ENCODE measurements around the gene PLIN5.

The PLIN5 gene

DNA sequence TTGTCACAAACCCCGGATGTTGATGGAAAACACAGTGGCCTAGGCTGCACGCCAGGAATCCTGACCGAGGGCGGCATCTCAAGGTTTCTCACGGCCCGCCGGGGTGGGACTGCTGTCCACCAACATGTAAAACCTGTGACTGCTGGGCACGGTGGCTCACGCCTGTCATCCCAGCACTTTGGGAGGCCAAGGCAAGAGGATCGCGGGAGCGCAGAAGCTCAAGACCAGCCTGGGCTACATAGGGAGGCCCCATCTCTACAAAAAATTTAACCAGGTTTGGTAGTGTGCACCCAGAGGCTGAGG, 27.9 kb downstream of the PLIN5 start:
- no peak overlapping the region for H3K4me3 ChIP-seq (replicated peaks; ENCODE audit: insufficient read depth, low read length)
- no peak for DNase-seq (ENCODE audit: low read depth in 1 of 2, low spot score in 1 of 2)
- H3K27me3 ChIP-seq (ENCODE audit: insufficient read depth, poor library complexity, severe bottlenecking) = no peaks in the 10 kb centered on the region
- H3K27ac ChIP-seq (replicated peaks) = no peak overlapping the region
- TF ChIP-seq GABPA (IDR thresholded peaks at IDR 0.05; ENCODE audit: low read depth) (no peak), REST (IDR thresholded peaks at IDR 0.05; ENCODE audit: insufficient replicate concordance, low read depth) (no peak), POLR2AphosphoS5 (IDR thresholded peaks at IDR 0.05; ENCODE audit: low read depth) (no peak), SPI1 (IDR thresholded peaks at IDR 0.05; ENCODE audit: borderline replicate concordance, low read depth) (no peak)
- TF ChIP-seq, protein P1, sequence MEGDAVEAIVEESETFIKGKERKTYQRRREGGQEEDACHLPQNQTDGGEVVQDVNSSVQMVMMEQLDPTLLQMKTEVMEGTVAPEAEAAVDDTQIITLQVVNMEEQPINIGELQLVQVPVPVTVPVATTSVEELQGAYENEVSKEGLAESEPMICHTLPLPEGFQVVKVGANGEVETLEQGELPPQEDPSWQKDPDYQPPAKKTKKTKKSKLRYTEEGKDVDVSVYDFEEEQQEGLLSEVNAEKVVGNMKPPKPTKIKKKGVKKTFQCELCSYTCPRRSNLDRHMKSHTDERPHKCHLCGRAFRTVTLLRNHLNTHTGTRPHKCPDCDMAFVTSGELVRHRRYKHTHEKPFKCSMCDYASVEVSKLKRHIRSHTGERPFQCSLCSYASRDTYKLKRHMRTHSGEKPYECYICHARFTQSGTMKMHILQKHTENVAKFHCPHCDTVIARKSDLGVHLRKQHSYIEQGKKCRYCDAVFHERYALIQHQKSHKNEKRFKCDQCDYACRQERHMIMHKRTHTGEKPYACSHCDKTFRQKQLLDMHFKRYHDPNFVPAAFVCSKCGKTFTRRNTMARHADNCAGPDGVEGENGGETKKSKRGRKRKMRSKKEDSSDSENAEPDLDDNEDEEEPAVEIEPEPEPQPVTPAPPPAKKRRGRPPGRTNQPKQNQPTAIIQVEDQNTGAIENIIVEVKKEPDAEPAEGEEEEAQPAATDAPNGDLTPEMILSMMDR (IDR thresholded peaks at IDR 0.05; ENCODE audit: insufficient read depth, low read length) = no peak

DNA sequence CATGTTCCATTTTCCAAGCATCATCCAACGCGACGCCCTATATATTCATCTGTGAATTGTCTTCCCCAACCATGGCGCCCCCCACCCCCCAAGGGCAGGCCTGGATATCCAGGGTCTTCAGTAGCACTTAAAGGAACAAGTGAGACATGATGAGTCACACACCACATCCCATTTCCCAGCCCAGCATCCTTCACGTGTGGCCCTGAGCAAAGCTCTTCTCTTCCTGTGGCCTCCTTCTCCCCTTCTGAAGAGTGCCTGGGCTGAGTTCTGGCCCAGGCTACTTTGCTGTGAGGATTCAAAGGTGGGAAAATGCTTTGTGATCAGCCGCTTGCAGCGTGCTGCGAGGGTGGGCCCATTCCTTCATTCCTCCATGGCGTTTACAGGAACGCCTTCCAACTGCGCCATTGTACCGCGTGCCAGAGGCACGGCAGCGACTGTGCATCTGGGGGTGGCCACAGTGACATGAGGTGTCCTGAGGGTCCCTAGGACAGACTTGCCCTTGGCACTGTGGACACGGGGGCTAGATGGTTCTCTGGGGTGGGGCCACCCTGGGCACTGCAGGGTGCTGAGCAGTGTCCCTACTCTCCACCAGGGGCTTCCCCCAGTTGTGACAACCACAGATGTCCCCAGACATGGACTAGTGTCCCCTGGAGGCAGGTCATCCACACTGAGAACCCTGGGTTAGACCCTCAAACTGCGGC, 28.4 kb downstream of the PLIN5 start:
- TF ChIP-seq POLR2AphosphoS5 (IDR thresholded peaks at IDR 0.05; ENCODE audit: low read depth) (no peak), GABPA (IDR thresholded peaks at IDR 0.05; ENCODE audit: low read depth) (no peak), REST (IDR thresholded peaks at IDR 0.05; ENCODE audit: insufficient replicate concordance, low read depth) (no peak), SPI1 (IDR thresholded peaks at IDR 0.05; ENCODE audit: borderline replicate concordance, low read depth) (no peak)
- TF ChIP-seq, protein P1 (IDR thresholded peaks at IDR 0.05; ENCODE audit: insufficient read depth, low read length) = no peak
- DNase-seq (ENCODE audit: low read depth in 1 of 2, low spot score in 1 of 2) = peak; percentile 34 to 36
- Histone ChIP-seq H3K4me3 (replicated peaks; ENCODE audit: insufficient read depth, low read length) (no peak overlapping the region), H3K27me3 (ENCODE audit: insufficient read depth, poor library complexity, severe bottlenecking) (no peaks in the 10 kb centered on the region), H3K27ac (replicated peaks) (no peak overlapping the region; the same call in 1 of the 2 replicates)

DNA sequence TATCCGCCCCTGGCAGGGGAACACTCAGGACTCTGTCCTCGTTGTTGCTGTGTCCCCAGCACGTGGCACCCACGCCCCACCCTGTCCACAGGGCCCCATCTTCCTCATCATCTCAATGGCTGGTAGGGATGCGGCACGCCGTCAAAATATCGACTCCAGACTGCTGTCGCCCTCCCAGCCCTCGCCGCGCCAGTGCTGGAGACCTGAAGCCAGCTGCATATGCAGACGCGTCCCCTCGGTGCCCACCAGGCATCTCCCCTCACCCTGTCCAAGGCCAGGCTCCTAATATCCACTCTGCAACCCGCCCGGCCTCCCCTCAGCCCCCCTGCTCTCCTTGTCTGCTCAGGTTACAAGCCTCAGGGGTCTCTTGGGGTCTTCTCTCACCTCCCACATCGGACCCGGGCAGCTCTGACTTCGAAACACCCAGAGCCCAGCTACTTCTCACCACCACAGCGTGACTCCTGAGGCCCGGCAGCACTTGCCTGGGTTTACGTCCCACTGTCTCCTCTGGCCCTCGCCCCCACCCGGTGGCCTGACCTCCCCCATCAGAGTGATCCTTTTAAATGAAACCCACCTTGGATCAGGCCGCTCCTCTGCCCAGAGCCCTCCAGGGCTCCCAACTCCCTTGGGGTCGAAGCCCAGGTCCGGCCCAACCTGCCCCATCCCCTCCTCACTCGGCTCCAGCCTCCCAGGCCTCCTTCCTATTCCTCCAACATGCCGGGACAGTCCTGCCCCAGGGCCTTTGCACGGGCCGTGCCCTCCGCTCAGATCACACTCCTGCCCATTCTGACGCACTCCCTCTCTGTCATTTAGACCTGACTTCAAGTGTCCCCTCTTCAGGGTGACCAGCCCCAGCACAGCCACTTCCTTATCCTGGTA, 29.2 kb downstream of the PLIN5 start:
- DNase-seq (ENCODE audit: low read depth in 1 of 2, low spot score in 1 of 2) = no peak
- no peak overlapping the region; the same call in 1 of the 2 replicates for H3K27ac ChIP-seq (replicated peaks)
- TF ChIP-seq, protein P1 (IDR thresholded peaks at IDR 0.05; ENCODE audit: insufficient read depth, low read length) = no peak
- TF ChIP-seq POLR2AphosphoS5 (IDR thresholded peaks at IDR 0.05; ENCODE audit: low read depth) (no peak), SPI1 (IDR thresholded peaks at IDR 0.05; ENCODE audit: borderline replicate concordance, low read depth) (no peak), GABPA (IDR thresholded peaks at IDR 0.05; ENCODE audit: low read depth) (no peak), REST (IDR thresholded peaks at IDR 0.05; ENCODE audit: insufficient replicate concordance, low read depth) (no peak)
- H3K27me3 ChIP-seq (ENCODE audit: insufficient read depth, poor library complexity, severe bottlenecking) = no peaks in the 10 kb centered on the region
- no peak overlapping the region for H3K4me3 ChIP-seq (replicated peaks; ENCODE audit: insufficient read depth, low read length)

All from HL-60 (cell line).